Adrenal gland (tissue), 5 donors: ENCODE measurements around the gene SRSF11.
"Not testable (repeated sequence)": the region's sequence is repeated elsewhere in the genome, so short reads cannot be mapped to it uniquely, and the experiment has no call there.

Experiments
- POLR2A ChIP-seq, 2 donors: fragments of 450-650 bp; IDR thresholded peaks; one replicate each; pipeline ENCODE4 v1.6.1; 2017; ENCODE audit warnings: antibody characterized with exemption in 2 of 2, mild to moderate bottlenecking in 2 of 2, moderate library complexity in 1 of 2
- TF ChIP-seq, protein P1 (sequence below), 6 experiments: fragments of 450-650 bp in 4 of 6; fragments of 200-600 bp in 2 of 6; sonication (generic) in 1 of 6; IDR thresholded peaks; 1 replicate in 5 of 6; 2 replicates in 1 of 6; pipeline versions ENCODE4 v1.5.1 to v1.8.0; 2016 to 2021; ENCODE audit warnings: antibody characterized with exemption in 6 of 6, mild to moderate bottlenecking in 2 of 6, moderate library complexity in 1 of 6
- donor health status: DM: no; HTN: no; CAD: no.

DNA sequence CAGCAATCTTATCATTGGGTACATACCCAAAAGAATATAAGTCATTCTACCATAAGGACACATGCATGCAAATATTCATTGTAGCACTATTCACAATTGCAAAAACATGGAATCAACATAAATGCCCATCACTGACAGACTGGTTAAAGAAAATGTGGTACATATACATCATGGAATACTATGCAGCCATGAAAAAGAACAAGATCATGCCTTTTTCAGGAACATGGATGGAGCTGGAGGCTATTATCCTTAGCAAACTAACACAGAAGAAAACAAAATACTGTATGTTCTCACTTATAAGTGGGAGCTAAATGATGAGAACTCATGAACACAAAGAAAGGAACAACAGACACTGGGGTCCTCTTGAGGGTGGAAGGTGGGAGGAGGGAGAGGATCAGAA, 28.7 kb upstream of the SRSF11 start:
- TF ChIP-seq, protein P1, sequence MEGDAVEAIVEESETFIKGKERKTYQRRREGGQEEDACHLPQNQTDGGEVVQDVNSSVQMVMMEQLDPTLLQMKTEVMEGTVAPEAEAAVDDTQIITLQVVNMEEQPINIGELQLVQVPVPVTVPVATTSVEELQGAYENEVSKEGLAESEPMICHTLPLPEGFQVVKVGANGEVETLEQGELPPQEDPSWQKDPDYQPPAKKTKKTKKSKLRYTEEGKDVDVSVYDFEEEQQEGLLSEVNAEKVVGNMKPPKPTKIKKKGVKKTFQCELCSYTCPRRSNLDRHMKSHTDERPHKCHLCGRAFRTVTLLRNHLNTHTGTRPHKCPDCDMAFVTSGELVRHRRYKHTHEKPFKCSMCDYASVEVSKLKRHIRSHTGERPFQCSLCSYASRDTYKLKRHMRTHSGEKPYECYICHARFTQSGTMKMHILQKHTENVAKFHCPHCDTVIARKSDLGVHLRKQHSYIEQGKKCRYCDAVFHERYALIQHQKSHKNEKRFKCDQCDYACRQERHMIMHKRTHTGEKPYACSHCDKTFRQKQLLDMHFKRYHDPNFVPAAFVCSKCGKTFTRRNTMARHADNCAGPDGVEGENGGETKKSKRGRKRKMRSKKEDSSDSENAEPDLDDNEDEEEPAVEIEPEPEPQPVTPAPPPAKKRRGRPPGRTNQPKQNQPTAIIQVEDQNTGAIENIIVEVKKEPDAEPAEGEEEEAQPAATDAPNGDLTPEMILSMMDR (IDR thresholded peaks at IDR 0.05): not testable (repeated sequence)
- TF ChIP-seq POLR2A (IDR thresholded peaks at IDR 0.05): not testable (repeated sequence)
